Stimulated activated CD4-positive, alpha-beta T cell treated with anti-CD3 and anti-CD28 coated beads, Interleukin-1b, Interleukin-23, amount 100 ng/mL, for 1 hour (primary cell): ENCODE data around the gene PDGFC.

ENCODE experiments used
- DNase-seq, 2 donors: peaks; one replicate each; pipeline ENCODE4 v3.0.0-alpha.2; 2020; ENCODE audit warnings: low read depth in 2 of 2

The PDGFC gene

DNA sequence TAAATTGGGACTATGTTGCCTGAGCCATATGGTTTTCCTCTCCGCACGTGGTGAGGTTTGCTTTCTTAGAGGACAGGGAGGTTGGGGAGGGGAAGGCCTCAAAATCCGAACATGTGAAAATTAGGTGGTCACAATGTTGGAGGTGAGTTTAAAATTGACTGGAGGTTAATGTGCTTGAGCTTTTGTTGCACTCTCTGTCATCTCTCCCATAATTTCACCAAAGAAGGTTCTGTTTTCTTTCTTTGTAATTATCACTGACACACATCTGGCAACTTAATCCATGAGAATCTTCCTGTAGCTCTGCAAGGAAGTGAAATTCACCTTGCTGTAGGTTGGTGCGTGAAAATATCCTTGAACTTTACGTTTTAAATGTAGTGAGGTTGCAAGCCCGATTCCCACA lies 225.5 kb downstream of the PDGFC start:
- no peak for DNase-seq

DNA sequence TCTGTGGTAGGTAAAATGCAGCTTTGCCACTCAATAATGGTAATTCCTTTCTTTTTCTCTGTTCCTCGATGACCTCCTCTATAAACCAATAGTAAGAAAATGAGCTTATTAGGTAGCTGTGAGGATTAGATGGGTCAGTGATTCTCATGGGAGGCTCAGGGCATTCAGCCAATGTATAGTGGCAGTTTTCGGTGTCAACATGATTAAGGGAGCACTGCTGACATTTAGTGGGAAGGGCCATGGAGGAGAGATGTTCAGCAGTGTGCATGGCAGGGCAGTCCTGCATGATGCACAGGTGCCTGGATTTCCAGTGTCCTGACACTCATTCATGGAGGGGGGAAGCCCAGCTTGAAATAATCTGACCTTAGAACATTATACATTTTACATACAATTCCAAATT lies 232.8 kb downstream of the PDGFC start:
- DNase-seq = no peak

DNA sequence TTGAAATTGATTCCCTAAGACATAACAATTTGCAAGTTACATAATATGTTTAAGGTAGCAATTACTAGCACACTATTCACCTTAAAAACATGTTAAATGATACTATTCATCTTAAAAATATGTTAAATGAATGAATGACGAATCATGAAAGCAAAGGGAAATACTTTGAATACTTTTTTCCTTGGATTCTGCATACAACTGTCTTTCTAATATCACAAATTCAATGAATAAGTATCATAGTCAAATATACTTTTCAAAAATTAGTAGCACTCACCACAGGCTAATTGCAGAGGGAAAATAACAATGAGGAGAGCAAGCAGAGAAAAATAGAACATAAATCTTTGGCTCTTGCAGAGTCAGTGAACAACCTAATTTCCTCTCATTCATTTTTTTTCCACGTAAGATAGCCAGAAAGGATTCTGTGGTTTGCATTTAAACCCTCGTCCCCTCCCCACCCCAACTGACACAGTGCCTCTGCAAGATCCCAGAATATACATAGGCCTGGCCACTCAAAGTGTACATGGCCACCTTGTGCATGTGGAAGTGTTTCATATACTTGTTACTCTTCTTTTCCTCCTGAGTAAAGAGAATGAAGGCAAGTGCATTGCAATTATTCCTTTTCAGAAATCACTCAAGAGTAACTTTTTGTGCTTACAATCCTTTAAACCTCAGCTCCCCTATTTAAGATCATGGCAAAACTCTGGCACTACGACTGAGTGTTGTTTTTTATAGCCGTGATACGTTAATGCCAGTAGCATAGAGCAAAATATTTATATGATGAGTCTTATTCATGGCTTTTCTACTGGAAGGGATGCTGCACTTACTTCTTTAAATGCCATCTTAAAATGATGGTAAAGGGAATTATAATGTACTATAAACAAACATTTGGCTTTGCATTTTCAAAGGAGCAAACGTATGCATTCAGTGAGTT lies 236.4 kb downstream of the PDGFC start:
- no peak for DNase-seq

DNA sequence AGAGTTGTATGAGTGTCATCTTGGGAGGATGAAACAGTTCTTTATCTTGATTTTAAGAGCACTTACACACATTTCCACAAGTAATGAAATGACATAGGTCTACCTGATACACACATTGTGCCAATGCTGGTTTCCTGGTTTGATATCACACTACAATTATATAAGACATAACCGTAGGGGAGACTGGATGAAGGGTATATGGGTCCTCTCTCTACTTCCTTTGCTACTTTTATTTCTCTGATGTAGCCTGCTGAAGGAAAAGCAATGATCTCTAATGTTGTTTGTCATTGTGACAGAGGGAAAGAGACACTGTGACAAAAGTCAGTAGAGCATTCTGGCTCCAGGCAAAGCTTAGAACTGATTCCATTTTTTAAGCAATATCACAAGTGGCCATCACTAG lies 238.0 kb downstream of the PDGFC start:
- DNase-seq = no peak

DNA sequence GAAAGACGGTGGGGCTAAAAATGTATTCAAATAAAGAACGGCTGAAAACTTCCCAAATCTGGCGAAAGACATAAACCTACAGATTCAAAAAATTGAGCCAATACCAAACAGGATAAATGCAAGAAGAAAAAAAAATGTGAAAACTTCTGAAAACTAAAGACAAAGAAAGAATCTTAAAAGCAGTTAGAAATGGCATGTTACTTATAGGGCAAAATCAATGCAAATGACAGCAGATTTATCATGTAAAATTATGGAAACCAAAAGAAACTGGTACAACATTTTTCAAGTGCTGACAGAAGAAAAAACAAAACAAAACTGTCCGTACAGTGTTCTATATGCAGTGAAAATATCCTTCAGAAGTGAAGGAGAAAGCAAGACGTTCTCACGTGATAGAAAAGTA lies 239.0 kb downstream of the PDGFC start:
- no peak for DNase-seq

DNA sequence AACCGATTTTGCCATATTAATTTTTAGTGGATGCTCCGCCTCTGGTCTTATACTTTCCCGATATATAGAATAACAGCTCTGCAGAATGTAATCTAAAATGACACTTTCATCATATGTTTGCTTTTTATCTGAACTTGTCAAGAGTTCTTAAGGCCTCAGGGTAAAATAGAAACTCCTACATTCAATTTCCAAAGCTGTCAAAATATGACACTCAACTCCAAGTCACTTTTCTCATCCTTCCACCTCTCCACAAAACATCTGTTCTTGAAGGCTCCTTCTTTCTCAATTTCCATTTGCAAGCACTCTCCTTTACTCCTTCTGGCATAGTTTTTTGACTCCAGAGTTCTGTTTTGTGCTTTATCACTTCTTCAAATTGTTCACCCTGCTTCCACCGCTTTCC lies 242.2 kb downstream of the PDGFC start:
- no peak for DNase-seq

DNA sequence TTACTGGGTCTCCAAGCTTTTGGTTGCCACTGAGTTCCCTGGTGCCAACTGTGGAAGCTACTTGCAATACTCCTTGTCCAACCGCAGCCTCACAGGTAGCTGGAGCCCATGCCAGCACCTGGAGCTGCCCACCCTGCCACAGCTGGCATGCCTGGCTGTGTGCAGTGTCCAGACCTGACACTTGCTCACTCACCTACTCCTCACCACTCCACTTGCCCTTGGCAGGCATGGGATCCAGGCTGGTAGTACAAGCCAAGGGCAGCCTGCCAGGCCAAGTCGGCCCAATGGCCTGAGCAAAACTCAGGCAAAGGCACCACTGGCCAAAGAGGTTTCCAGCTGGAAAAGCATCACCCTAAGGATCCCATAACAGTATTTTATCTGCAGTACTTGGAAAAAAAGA lies 246.3 kb downstream of the PDGFC start:
- no peak for DNase-seq

DNA sequence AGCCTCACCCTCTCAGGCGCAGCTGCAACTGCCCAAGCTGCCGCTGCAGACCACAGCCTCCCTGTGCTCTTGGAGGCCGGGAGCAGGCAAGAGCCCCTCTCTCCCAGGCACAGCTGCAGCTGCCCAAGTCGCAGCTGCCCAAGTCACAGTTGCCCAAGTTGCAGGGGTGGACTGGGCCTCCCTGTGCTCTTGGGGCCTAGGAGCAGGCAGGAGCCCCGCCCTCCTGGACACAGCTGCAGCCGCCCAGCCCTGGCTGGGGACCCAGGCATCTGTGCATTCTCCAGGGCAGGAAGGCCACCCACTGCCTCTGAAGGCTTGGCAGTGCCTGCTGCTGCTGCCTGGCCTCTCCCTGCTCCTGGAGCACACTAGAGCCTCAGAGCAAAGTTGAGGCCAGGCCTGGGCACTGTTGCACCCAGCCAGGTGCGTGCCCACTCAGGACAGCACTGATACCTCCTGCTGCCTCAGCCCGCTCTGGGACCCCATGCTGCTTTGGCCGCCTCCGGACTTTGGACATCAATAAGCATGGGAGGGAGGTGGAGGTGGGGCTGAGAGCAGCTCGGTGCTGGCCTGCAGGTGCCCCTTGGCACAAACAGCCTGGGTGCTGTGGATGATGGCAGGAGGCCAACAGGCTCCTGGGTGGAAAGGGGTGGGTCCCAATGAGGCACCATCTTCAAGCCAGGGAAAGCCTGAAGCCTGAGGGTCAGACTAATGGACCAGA lies 247.5 kb downstream of the PDGFC start:
- DNase-seq = no peak

DNA sequence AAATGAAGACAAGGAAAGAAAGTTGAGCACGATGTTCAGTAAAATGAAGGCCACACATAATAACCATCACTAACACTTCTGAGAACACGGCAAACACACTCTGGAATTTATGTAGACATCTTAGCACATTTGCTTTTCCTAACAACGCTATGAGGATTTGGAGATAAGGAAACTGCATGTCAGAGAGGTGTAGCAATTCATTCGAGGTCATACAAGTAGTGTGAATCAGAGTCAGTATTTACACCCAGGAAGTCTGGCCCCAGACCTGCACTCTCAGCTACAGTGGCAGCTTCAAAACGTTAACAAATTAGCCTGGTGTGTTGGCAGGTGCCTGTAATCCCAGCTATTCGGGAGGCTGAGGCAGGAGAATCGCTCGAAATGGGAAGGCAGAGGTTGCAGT lies 253.4 kb downstream of the PDGFC start:
- DNase-seq = no peak

DNA sequence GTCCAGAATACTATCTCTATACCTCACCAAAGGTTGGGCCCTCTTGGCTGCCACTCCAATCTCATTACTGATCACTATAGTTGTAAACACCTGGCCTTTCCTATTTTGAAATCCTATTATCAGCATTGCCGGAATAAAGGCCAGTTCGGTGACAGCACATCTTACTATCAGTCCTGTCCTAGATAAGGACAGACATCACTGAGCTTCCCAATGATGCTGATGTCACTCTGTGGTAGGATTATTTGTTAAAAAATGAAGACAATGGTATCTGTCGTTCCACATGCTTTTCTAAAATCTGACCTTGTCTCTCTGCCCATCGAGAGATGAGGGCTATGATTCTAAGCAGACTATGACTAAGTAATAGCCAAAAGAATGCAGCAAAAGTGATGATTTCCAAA lies 260.4 kb downstream of the PDGFC start:
- DNase-seq = no peak
